Inferior parietal cortex (tissue), 1 donor: ENCODE measurements around the gene OCLN.
A peak's percentile ranks its signal among the peaks of the same experiment; 100 is the strongest.
"Not testable (repeated sequence)": the region's sequence is repeated elsewhere in the genome, so short reads cannot be mapped to it uniquely, and the experiment has no call there.

Experiments
- DNase-seq: peaks from one replicate; pipeline ENCODE4 v3.0.0-alpha.2; 2016; ENCODE audit errors: extremely low spot score

OCLN gene, protein sequence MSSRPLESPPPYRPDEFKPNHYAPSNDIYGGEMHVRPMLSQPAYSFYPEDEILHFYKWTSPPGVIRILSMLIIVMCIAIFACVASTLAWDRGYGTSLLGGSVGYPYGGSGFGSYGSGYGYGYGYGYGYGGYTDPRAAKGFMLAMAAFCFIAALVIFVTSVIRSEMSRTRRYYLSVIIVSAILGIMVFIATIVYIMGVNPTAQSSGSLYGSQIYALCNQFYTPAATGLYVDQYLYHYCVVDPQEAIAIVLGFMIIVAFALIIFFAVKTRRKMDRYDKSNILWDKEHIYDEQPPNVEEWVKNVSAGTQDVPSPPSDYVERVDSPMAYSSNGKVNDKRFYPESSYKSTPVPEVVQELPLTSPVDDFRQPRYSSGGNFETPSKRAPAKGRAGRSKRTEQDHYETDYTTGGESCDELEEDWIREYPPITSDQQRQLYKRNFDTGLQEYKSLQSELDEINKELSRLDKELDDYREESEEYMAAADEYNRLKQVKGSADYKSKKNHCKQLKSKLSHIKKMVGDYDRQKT

DNA sequence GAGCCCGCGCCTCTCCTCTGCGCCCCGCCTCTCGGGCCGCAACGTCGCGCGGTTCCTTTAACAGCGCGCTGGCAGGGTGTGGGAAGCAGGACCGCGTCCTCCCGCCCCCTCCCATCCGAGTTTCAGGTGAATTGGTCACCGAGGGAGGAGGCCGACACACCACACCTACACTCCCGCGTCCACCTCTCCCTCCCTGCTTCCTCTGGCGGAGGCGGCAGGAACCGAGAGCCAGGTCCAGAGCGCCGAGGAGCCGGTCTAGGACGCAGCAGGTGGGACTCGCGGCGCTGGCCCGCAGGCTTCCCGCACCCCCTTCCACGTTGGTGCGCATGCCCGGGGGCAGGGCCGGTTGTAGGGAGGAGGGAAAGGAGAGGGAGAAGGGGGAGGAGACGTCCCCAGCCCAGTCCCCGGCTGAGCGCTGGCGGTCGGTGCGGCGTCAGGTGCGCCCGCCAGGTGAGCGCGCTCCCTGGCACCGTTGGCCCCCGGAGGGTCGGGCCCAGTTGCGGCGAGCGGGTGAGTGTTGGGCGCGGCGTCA lies at the start of gene OCLN:
Gene OCLN (plus strand): TSS at position 400 of the 532 bp plus-strand sequence. CDS start 11,455 bp downstream, outside the sequence.
- no peak for DNase-seq

DNA sequence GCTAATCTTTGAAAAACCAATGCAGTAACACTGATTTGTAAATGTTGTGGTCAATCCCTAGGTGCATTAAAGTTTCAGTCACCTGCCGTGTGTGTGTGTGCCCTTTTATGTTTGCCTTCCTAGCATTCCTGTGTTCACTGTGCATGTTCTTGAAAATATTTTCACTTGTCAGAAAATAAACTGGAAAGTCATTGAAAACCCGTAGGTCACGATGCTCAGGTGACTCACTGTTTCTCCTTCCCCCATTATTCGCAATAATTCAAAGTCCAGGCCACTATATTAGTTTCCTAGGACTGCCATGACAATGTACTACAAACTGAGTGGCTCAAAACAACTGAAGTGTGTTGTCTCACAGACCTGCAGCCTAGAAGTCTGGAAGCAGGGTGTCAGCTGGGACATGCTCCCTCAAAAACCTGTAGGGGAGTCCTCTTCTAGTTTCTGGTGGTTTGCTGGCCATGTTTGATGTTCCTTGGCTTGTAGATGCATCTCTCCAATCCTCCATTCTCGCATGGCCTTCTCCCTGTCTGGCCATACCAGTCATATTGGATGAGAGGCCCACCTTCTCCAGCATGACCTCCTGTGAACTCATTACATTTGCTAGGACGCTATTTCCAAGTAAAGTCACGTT lies 48.3 kb upstream of the OCLN start:
- DNase-seq = no peak

DNA sequence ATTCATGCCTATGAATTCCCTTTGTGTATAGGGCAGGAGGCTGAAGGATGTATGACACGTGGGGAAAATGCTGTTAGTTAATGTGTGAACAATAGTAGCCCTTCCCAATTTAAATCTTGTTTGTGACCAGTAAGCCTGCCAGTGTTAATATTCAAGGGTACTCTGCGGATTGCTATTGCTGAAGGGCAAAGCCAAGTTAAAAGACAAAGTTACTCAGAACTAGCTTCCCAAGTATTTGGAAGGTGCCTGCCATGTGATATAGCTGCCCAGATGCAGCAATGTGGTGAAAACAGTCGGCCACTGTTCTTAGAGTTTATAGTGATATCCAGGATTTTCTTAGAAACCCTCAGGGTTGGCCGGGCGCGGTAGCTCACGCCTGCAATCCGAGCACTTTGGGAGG lies 43.1 kb upstream of the OCLN start:
- DNase-seq = no peak

DNA sequence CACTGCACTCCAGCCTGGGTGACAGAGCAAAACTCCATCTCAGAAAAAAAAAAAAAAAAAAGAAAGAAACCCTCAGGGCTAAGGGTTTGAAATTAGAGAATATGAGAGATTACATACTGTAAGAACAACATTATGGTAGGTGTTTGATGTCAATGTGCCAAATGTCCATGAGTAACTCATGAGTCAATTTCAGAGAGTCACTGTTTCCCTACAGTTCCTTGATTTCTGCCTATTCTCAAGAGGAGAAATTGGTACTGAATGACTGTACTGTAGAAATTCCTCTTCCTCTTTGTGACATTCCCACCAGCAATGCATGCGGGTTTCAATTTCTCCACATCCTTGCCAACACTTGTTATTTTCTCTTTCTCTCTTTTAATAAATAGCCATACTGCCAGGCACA lies 42.5 kb upstream of the OCLN start:
- peak; percentile 7 for DNase-seq

- not testable (repeated sequence) for DNase-seq
Observed at GRCh38 chr5:69450527-69450926, 42.1 kb upstream of the OCLN start.

GRCh38 chr5:69451941-69452647 lies 40.5 kb upstream of the OCLN start:
- DNase-seq = no peak

DNA sequence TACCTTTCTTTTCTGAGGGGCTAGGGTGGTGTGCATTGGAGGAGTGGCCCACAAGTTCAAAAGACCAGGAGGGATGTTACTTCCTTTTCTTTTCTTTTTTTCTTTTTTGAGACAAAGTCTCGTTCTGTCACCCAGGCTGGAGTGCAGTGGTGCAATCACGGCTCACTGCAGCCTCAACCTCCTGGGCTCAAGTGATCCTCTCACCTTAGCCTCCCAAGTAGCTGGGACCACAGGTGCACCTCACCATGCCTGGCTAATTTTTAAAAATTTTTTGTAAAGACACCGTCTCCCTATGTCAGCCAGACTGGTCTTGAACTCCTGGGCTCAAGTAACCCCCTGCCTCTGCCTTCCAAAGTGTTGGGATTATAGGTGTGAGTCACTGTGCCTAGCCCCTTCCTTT lies 39.1 kb upstream of the OCLN start:
- not testable (repeated sequence) for DNase-seq

DNA sequence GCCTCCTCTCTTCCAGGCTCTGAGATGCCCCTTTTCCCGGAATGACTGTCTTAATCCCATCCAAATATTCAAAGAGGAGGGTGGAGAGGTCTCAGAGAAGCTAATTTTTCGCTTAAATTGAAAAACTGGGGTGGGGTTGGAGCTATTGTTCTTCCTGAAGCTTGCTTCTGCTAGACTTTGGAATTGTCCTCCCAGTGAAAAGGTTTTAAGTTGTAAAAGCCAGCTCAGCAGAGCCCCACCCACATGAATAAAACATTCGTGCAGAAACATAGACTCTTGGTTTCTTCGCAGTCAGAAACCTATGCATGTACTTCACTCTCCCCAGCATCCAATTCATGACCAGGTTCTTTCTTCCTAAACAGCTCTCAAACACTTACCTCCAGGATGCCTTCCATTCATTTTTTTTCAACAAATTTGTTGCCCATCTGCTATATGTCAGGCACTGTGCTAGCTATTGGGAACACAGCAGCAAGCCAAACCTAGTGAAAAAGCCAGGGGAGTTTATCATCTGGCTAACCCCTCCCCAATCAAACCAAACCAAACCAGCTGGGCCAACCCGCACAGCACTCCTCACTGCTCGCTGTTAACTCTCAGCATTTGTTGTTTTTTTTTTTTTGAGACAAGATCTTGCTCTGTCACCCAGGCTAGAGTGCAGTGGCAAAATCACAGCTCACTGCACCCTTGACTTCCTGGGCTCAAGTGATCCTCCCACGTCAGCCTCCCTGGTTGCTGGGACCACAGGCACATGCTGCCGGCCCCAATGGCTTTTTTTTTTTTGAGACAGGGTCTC lies 37.9 kb upstream of the OCLN start:
- no peak for DNase-seq

GRCh38 chr5:69455428-69455988 lies 37.1 kb upstream of the OCLN start:
- DNase-seq = not testable (repeated sequence)

DNA sequence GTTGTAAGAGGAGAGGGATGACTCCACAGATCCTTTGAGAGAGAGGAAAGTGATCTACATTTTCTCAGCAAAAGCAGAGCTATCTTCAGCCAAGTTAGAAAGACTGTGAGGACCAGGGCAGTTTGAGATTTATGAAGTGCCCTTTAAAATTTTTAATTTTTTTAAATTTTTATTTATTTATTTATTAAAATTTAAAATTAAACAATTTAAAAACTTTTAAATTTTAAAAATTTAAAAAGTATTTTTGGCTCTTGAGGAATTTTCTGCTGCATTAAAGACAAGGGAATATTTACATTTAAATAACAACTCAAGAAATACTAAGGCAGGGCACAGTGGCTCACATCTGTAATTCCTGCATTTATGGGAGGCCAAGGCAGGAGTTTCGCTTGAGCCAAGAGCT lies 30.4 kb upstream of the OCLN start:
- no peak for DNase-seq

- not testable (repeated sequence) for DNase-seq
Observed at GRCh38 chr5:69466375-69466774, 26.2 kb upstream of the OCLN start.

DNA sequence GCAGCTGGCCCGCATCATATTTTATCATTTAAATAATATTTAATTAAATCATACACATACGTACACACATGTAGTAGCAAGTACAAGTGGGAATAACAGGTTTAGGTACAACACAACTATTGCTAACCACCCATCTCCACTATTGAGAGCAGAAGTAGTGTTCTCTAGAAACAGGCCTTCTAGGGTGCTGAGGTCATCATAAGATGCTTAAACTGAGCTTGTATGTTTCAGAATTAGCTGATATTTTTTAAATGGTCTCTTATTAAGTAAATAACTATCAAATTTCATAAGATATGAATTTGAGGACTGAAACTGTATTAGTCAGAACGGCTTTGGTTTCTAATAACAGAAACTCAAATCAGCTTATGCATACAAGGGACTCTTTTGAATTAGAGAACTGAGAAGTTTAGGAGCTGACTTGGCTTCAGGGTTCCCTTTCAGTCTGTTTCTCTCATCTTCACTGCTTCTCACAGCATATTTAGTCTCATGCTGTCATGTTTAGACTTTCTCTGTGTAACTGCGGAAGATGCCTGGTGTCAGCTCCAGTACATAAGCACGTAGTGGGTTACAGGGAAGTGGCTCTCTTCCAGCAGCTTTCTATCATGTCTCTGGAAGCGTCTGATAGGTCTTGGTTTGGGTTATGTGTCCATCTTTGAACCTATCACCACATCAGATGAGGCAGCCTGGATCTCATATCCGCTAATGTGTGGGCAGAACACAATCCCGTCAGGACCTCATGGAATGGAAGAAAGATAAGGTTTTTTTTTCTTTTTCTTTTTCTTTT lies 25.0 kb upstream of the OCLN start:
- no peak for DNase-seq

DNA sequence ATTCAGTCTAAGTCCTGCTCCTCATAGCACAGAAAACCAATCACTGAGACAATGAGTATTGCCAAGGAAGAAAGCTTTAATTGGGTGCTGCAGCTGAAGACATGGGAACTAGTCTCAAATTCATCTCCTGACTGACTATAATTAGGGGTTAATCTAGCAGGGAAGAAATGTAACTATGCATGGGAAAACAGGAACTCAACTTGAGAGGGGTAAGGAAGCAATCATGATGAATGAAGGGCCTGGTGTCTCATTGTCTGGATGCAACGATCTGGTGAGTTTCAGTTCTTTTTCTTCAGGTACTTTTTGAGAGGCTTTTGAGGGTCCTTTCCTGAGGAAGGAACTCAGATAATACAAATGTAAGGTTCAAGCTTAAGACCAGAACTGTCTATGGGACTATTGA lies 24.0 kb upstream of the OCLN start:
- no peak for DNase-seq

- DNase-seq = not testable (repeated sequence)
Observed at GRCh38 chr5:69471516-69471915, 21.1 kb upstream of the OCLN start.

DNA sequence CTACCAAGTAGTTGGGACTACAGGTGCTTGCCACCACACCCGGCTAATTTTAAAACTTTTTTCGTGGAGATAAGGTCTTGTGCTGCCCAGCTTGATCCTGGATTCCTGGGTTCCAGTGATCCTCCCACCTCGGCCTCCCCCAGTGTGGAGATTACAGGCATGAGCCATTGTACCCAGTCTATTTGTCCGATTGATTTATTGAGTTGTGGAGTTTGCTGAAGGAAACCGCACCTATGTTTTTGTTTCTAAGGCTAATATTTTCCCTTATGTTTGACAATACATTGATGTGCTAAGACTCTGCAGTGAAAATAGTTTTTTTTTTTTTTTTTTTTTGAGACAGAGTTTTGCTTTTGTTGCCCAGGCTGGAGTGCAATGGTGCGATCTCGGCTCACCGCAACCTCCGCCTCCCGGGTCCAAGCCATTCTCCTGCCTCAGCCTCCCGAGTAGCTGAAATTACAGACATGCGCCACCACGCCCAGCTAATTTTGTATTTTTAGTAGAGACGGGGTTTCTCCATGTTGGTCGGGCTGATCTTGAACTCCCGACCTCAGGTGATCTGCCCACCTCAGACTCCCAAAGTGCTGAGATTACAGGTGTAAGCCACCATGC lies 20.0 kb upstream of the OCLN start:
- not testable (repeated sequence) for DNase-seq

- no peak for DNase-seq
Observed at GRCh38 chr5:69477170-69477569, 15.4 kb upstream of the OCLN start.

DNA sequence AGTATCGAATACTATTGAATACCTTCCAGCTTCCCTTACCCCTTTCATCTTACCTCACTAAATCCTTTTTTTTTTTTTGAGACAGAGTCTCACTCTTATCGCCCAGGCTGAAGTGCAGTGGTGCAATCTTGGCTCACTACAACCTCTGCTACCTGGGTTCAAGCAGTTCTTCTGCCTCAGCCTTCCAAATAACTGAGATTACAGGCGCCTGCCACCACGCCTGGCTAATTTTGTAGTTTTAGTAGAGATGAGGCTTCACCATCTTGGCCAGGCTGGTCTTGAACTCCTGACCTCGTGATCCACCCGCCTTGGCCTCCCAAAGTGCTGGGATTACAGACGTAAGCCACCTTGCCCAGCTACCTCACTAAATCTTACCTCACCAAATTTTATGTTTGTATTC lies 14.3 kb upstream of the OCLN start:
- not testable (repeated sequence) for DNase-seq

DNA sequence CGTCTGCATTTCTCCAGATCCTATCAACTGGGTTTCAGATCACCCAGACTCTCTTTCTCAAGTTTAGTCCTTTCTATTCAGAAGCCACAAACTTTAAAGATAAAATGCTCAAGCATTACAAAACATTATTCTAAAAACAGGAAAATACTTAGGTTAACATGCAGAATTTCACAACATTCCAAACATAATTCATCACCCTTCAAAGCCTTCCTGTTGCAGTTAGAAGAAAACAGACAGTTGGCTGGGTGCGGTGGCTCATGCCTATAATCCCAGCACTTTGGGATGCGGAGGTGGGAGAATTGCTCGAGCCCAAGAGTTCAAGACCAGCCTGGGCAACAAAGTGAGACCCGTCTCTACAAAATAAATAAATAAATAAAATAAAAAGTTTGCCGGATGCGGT lies 7.7 kb upstream of the OCLN start:
- no peak for DNase-seq

- no peak for DNase-seq
Observed at GRCh38 chr5:69485471-69485870, 7.1 kb upstream of the OCLN start.

DNA sequence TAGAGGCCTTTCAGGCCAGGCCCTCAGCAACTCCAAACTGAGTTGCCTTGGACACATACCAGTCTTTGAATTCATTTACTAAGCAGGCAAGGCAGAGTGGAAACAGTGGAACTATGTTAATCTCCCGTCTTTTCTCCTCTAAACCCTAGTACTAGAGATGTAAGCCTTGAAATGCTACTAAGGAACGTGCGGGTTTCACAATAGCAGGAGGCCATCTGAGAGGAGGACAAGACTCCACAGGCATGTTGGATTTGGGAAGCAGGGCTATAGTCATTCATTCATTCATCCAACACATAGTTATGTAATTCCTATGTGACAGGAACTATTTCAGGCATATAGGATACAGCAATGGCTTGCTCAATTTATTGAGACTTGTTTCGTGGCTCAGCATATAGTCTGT lies 3.3 kb upstream of the OCLN start:
- no peak for DNase-seq
